Measurements from ENCODE around the gene ZMYND8. TPM values are rescaled to one million over a fixed set of nuclear protein-coding genes. Genes with fewer than 3 reads are reported as not detected.

ZMYND8 gene
- total RNA-seq, 1 experiment from 2014 or later = 107 TPM

DNA sequence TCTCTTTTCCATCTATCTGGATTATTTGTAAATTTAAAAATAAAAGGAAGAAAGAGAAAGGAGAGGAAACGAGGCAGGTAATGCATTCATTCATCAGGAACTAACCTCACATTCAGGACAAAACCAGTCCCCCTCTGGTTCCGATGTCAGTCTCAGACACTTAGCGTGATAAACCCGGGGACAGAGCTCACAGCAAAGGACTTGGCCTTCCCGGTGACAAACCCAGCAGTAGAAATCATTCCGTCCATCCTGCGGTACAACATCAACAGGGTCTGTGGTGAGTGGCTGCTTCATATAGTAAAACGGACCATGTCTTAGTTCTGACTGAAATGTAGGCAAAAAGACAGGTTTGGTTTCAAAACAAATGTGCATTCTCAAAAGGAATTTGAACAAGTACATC, 57.9 kb downstream of the ZMYND8 start:
- peaks cover 89% of the 10 kb centered on the region for H3K36me3 ChIP-seq (ENCODE audit: low read depth)
- intact Hi-C loops (cut with micrococcal nuclease; ENCODE audit: unreplicated experiment) = no loop called here
- H3K79me2 ChIP-seq (ENCODE audit: low read depth) = peaks cover 84% of the 10 kb centered on the region
- ChIA-PET POLR2A (ENCODE audit: unreplicated experiment) (no interaction called here), CTCF (no interaction called here)
- no peak for DNase-seq
- no peaks in the 10 kb centered on the region for H3K27me3 ChIP-seq (ENCODE audit: insufficient read depth, low read depth)
- no peak overlapping the region for H3K4me2 ChIP-seq
- H3K27ac ChIP-seq = no peak overlapping the region
- H4K20me1 ChIP-seq (ENCODE audit: insufficient read depth) = peaks cover 3% of the 10 kb centered on the region
- peaks cover 61% of the 10 kb centered on the region; the same call in 1 of the 2 replicates for H3F3A ChIP-seq (ENCODE audit: insufficient read depth, low read depth)
- H3K9me2 ChIP-seq (ENCODE audit: insufficient read depth) = no peaks in the 10 kb centered on the region
- no peak overlapping the region for H3K4me3 ChIP-seq
- H3K9me3 ChIP-seq (ENCODE audit: insufficient read depth, low read depth) = no peaks in the 10 kb centered on the region
- no TSS peak for BruUV-seq (replicated peaks)
- no peak overlapping the region for H2AFZ ChIP-seq
- H3K4me1 ChIP-seq (replicated peaks; ENCODE audit: insufficient read depth) = 0 out of 2 replicates have a peak, but pooled peaks cover 3% of the 10 kb centered on the region
- TF ChIP-seq EZH2 (IDR thresholded peaks at IDR 0.05; ENCODE audit: low read depth) = no peak
- TF ChIP-seq, protein P1, sequence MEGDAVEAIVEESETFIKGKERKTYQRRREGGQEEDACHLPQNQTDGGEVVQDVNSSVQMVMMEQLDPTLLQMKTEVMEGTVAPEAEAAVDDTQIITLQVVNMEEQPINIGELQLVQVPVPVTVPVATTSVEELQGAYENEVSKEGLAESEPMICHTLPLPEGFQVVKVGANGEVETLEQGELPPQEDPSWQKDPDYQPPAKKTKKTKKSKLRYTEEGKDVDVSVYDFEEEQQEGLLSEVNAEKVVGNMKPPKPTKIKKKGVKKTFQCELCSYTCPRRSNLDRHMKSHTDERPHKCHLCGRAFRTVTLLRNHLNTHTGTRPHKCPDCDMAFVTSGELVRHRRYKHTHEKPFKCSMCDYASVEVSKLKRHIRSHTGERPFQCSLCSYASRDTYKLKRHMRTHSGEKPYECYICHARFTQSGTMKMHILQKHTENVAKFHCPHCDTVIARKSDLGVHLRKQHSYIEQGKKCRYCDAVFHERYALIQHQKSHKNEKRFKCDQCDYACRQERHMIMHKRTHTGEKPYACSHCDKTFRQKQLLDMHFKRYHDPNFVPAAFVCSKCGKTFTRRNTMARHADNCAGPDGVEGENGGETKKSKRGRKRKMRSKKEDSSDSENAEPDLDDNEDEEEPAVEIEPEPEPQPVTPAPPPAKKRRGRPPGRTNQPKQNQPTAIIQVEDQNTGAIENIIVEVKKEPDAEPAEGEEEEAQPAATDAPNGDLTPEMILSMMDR (conservative IDR thresholded peaks at IDR 0.05) = no peak

DNA sequence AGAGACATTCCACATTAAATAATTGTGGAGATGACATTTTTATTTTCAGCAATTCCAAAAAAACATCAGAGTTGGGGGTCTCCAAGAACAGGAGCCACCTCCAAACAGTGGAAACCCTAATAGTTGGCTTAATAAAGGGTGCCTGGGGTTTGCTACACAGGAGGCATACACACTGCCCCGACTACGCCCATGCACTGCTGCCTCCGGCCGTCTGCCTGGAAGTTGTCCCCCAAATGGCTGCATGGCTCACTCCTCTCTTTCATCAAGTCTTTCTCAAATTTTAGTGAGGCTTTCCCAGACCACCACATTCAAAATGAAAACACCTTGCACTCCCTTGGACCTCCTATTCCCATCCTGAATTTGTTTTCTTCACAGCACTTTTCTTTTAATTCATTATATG, 58.8 kb downstream of the ZMYND8 start:
- DNase-seq = no peak
- Histone ChIP-seq H3K27me3 (ENCODE audit: insufficient read depth, low read depth) (no peaks in the 10 kb centered on the region), H2AFZ (no peak overlapping the region), H4K20me1 (ENCODE audit: insufficient read depth) (peaks cover 3% of the 10 kb centered on the region), H3F3A (ENCODE audit: insufficient read depth, low read depth) (peaks cover 66% of the 10 kb centered on the region; the same call in 1 of the 2 replicates), H3K4me1 (replicated peaks; ENCODE audit: insufficient read depth) (0 out of 2 replicates have a peak, but pooled peaks cover 3% of the 10 kb centered on the region), H3K4me2 (no peak overlapping the region), H3K4me3 (no peak overlapping the region), H3K9me3 (ENCODE audit: insufficient read depth, low read depth) (no peaks in the 10 kb centered on the region), H3K36me3 (ENCODE audit: low read depth) (peaks cover 82% of the 10 kb centered on the region), H3K79me2 (ENCODE audit: low read depth) (peaks cover 75% of the 10 kb centered on the region), H3K27ac (no peak overlapping the region), H3K9me2 (ENCODE audit: insufficient read depth) (no peaks in the 10 kb centered on the region)
- intact Hi-C loops (cut with micrococcal nuclease; ENCODE audit: unreplicated experiment) = loop anchor here (1.0 kb wide), 1 partner anchor 87 kb away; no protein-coding TSS in a partner anchor
- POLR2A ChIA-PET (ENCODE audit: unreplicated experiment) = no interaction called here
- TF ChIP-seq, protein P1 (conservative IDR thresholded peaks at IDR 0.05) = no peak
- no peak for TF ChIP-seq EZH2 (IDR thresholded peaks at IDR 0.05; ENCODE audit: low read depth)
- BruUV-seq (replicated peaks) = no TSS peak
- CTCF ChIA-PET = no interaction called here

DNA sequence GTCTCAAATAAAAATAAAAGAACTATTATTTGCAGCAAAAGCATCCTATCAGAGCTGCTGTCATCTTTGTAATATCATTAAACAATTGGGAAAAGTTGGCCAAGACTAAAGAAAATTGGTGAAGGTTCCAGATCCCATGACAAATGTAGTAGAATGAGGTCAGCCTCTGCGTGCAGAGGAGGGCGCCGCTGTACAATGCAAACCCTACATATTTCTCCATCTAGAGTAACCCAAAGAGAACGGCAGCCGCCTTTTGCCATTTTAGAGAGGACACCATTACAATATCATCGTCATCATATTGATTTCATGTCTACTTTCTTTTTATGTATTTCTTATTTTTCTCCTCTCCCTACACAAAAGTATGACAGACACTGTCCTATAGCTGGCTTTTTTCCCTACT, 59.5 kb downstream of the ZMYND8 start:
- peaks cover 5% of the 10 kb centered on the region for H4K20me1 ChIP-seq (ENCODE audit: insufficient read depth)
- ChIA-PET POLR2A (ENCODE audit: unreplicated experiment) (interaction anchor here (0.6 to 0.7 kb wide), 2 partner anchors 158 to 279 kb away, joined by 4 read pairs; no protein-coding TSS in a partner anchor), CTCF (no interaction called here)
- no peaks in the 10 kb centered on the region for H3K9me2 ChIP-seq (ENCODE audit: insufficient read depth)
- no peak overlapping the region for H3K27ac ChIP-seq
- no TSS peak for BruUV-seq (replicated peaks)
- H3K9me3 ChIP-seq (ENCODE audit: insufficient read depth, low read depth) = no peaks in the 10 kb centered on the region
- no peak overlapping the region for H3K4me2 ChIP-seq
- H3F3A ChIP-seq (ENCODE audit: insufficient read depth, low read depth) = peaks cover 74% of the 10 kb centered on the region; the same call in 1 of the 2 replicates
- no peaks in the 10 kb centered on the region for H3K27me3 ChIP-seq (ENCODE audit: insufficient read depth, low read depth)
- H3K79me2 ChIP-seq (ENCODE audit: low read depth) = peaks cover 68% of the 10 kb centered on the region
- 0 out of 2 replicates have a peak, but pooled peaks cover 3% of the 10 kb centered on the region for H3K4me1 ChIP-seq (replicated peaks; ENCODE audit: insufficient read depth)
- no peak for DNase-seq
- H3K4me3 ChIP-seq = no peak overlapping the region
- H3K36me3 ChIP-seq (ENCODE audit: low read depth) = peaks cover 81% of the 10 kb centered on the region
- H2AFZ ChIP-seq = no peak overlapping the region
- intact Hi-C loops (cut with micrococcal nuclease; ENCODE audit: unreplicated experiment) = loop anchor here (1.0 kb wide), 1 partner anchor 87 kb away; no protein-coding TSS in a partner anchor
- no peak for TF ChIP-seq EZH2 (IDR thresholded peaks at IDR 0.05; ENCODE audit: low read depth)
- TF ChIP-seq, protein P1 (conservative IDR thresholded peaks at IDR 0.05) = no peak
